EL (cell line): Measurements from ENCODE around the gene TNFRSF25.
"Not testable (repeated sequence)": the region's sequence is repeated elsewhere in the genome, so short reads cannot be mapped to it uniquely, and the experiment has no call there.

Experiments used
- DNase-seq: peaks from one replicate; pipeline ENCODE4 v3.0.0-alpha.2; 2016

Gene TNFRSF25

DNA sequence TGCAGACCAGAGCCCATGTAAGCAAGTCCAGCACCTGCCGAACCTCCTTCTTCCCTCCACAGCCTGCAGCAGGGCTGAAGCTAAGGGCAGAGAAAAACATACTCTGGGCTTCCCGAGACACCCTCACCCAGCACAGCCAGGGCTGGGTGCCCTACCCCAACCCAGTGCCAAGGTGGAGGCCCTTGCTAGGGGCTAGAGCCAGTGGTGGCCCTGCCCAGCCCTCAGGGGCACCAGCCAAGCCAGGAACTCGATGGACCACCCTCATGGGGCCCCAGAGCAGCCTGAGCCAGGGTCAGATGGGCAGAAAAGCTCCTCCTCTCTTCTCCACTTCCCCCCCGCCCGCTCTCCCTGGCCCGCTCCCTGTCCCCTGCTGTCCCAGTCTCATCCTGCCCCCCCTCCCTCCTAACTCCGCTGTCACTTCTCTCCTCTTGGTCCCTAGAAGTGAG lies 15.9 kb downstream of the TNFRSF25 start:
- DNase-seq: no peak

GRCh38 chr1:6448749-6449631 lies 17.0 kb downstream of the TNFRSF25 start:
- DNase-seq: peak; percentile 37

DNA sequence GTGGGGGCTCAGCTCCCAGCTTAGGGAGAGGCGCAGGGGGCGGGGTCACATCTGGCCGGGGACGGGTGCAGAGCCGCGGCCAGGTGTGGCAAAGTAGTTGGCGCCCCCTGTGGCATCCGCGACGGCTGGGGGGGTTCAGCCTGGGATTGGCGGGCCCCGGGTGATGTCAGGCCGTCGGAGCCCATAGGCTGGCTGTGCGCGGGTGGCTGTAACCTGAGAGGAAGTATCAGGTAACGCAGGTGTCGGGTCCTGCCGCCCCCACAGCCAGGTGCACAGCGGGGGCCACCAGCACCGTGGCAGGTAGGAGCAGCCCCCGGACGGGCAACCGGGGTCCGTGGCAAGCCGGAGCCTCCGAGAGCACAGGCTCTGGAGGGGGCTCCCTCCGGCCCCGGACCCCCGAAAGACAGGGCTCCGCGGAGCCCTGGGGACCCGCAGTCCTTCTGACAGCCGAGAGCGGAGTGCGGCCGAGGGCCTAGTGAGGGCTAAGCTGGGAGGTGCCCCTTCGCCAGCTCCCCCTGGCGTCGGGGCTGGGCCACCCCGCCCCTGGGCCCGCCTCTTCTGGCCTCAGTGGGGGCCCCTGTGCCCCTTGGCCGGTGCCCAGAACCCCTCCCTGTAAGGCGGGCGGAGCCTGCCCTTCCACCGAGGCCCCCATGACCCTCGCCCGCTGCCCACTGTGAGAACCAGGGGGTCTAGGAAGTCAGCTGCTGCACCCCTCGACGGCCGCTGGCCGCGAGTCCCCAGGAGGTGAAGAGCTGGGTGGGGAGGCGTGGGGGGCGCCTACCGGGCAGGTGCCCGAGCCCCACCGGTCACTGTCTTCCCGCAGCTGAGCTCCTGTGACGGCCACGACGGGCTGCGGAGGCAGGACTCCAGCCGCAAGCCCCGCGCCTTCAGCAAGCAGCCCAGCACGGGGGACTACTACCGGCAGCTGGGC lies 17.9 kb downstream of the TNFRSF25 start:
- no peak for DNase-seq

DNA sequence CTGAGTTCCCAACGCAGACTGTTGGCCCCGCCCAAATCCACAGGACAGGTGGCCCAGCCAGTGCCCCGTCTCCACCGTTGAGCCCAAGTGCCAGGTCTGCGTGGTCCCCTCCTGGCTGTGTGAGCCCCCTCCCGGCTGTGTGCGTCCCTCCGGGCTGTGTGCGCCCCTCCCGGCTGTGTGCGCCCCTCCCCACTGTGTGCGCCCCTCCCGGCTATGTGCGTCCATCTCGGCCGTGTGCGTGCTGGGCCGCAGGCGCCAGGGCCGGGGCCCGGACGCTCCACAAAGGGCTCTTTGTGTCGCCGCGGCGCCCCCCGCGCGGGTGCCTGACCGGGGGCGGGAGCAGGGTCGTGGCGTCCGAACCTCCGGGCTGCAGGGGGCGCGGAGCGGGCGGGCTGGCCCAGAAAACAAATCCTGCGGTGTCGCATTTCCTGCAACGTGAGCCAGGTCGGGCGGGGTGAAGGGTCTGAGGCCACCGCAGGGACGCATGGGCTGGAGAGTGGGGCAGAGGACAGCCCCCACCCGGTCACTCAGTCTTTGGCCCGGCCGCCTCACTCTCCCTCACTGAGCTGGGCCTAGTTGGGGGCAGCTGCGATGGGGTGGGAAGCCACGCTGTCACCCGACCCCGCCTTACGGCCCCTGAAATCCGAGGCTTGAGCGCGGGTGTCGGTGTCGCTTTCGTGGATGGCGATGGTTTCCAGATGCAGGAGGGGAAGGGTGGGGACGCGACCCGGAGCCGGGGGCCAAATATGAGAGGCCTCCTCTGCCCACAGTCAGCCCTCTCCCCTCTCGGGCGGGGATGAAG lies 18.8 kb downstream of the TNFRSF25 start:
- no peak for DNase-seq

DNA sequence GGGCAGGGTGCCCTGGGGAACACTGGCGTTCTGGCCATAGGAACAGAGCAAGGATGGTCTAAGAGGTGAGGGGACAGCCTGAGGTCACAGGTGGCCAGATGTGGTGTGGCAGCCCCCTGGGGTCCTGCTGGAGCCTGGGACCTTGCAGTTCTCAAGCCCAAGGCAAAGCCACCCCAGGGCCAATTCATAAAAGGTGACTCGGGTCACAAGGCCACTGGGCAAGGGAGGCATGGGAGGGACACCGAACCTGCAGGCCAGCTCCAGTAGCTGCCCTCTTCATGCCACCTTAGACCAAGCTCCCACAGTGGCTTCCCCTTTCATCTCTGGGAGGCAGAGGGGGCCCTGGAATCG lies 19.3 kb downstream of the TNFRSF25 start:
- DNase-seq: no peak

- not testable (repeated sequence) for DNase-seq
Observed at GRCh38 chr1:6445929-6446328, 20.0 kb downstream of the TNFRSF25 start.

DNA sequence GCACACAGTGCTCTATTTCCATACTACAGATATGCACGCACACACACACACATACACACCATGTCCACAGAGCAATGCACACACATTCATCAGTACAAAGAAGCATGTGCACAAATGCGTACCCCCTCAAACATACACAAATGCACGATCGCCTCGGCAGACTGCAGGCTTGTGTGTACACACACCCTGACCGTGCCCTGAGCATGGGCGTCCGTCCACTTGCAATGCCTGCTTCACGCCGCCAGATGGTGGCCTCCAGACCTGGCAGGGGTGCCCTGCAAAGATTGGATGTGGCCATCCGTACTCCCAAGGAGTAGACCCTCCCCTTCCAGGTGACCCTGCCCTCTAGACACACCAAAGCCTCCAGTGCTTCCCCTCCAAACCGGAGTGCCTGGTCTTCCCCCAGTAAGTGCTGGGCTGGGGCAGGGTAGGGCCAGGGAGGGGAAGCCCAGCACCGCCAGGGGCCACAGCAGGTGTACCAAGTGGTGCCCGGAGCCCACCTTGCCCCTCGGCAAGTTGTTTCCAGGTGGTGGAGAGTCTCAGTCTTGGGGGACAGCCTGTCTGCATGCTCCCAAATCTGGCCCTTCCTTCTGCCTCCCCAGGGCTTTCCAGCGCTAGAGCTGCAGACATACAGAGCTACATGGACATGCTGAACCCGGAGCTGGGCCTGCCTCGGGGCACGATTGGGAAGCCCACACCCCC lies 20.8 kb downstream of the TNFRSF25 start:
- DNase-seq: peak; percentile 51

- DNase-seq: no peak
Observed at GRCh38 chr1:6444377-6444776, 21.6 kb downstream of the TNFRSF25 start.

- no peak for DNase-seq
Observed at GRCh38 chr1:6443339-6444115, 22.4 kb downstream of the TNFRSF25 start.

DNA sequence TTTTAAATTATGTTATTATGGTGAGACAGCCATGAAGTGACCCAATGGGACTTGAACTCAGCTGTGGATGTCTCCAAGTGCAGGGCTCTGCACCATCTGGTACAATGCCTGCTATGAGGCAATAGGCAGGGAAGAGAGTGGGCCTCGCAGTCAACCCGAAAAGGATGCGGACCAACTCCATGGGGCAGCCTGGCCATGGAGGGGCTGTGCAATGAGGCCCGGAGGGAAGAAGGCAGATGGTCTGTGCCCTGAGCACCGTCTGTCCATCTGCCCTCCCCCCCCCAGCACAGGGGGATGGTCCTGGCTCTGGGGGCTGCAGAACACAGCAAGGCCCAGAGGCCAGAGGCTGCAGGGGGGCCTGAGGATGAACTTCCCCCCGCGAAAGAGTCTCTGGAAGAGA lies 24.4 kb downstream of the TNFRSF25 start:
- DNase-seq: no peak

DNA sequence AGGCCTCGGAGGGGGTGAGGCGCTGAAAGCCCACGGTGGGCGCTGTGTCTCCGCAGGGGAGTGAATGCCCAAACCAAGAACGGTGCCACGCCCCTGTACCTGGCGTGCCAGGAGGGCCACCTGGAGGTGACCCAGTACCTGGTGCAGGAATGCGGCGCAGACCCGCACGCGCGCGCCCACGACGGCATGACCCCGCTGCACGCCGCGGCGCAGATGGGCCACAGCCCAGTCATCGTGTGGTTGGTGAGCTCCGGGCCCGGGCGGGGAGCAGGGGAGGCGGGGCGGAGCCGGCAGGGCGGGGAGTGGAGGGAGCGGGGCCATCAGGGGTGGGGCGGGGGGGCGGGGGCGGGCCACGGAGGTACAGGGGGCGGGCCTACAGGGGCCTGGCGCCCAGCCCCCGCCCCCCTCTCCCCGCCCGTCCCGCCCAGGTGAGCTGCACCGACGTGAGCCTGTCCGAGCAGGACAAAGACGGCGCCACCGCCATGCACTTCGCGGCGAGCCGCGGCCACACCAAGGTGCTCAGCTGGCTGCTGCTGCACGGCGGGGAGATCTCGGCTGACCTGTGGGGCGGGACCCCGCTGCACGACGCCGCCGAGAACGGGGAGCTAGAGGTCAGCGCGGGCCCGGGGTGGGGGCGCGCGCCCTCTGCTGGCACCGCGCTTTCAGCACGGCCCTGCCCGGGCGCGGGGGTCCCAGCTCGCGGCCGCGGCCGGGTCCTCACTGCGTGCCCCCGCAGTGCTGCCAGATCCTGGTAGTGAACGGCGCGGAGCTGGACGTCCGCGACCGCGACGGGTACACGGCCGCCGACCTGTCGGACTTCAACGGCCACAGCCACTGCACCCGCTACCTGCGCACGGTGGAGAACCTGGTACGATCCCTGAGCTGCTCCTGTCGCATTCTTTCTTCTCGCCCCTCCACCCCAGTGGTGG lies 25.5 kb downstream of the TNFRSF25 start:
- DNase-seq: peak; percentile 49

DNA sequence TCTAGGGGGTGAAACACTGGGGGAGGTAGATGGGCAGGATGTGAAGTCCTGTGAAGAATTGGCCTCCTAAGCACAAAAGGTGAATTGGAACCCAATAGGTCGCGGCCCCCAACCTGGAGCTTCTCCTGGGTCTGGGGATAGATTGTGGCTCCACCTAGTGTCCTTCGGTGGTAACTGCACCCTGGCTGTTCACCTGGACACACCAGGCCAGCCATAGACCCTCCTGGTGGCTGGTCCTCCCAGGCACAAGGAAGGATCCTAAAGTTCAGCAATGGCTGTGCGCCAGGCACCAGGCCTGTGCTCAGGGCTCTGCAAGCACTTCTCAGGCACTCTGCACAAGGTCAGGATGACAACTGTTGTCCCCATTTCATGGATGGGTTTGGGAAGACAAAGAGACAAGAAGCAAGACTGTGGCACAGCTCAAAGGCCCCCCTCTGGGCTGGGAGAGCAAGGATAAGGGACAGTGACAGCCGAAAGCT lies 27.9 kb downstream of the TNFRSF25 start:
- DNase-seq: peak; percentile 57

DNA sequence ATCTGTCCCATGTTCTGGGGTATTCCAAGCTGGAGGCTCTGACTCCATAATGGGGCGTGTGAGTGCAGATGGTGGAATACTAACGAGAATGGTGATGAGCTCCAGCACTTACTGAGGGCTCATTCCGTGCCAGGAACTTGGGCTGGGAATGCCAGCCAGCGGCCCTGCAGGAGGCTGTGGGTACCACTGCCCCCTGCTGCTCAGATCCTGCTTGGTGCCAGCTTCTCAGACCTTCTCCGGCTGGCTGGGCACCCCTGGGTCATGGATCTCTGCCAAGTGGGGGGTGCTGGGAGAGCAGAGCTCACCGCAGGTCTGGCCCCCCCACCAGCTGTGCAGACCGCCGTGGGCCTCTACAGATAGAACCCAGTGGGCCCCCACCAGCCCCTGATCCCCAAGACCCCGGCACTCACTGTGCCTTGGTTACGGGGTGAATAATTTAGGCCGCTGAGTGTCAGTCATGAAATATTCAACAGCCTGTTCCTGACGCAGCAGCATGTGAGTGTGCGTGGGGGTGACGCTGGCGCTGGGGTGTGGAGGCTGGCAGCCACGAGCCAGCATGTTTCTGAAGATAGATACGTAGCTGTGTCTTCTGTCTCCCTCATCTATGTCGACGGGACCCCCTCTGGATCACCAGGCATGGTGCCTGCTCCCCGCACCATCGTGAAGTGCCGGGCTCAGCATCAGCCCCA lies 28.8 kb downstream of the TNFRSF25 start:
- not testable (repeated sequence) for DNase-seq

DNA sequence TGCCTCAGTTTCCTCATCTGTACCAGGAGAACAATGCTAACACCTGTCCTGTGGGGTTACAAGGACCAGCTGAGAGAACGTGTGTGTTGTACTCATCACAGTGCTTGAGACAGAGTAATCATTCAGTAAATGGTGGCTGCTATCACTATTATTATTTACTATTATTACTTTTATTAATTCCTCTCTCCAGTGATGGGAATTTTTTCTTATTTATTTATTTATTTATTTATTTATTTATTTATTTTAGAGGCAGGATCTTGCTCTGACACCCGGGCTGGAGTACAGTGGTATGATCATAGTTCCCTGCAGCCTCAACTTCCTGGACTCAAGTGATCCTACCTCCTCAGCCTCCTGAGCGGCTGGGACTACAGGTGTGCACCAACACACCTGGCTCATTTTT lies 29.7 kb downstream of the TNFRSF25 start:
- DNase-seq: not testable (repeated sequence)

GRCh38 chr1:6435547-6435946 lies 30.4 kb downstream of the TNFRSF25 start:
- DNase-seq: no peak

GRCh38 chr1:6435129-6435528 lies 30.8 kb downstream of the TNFRSF25 start:
- no peak for DNase-seq

GRCh38 chr1:6434186-6434585 lies 31.8 kb downstream of the TNFRSF25 start:
- no peak for DNase-seq

DNA sequence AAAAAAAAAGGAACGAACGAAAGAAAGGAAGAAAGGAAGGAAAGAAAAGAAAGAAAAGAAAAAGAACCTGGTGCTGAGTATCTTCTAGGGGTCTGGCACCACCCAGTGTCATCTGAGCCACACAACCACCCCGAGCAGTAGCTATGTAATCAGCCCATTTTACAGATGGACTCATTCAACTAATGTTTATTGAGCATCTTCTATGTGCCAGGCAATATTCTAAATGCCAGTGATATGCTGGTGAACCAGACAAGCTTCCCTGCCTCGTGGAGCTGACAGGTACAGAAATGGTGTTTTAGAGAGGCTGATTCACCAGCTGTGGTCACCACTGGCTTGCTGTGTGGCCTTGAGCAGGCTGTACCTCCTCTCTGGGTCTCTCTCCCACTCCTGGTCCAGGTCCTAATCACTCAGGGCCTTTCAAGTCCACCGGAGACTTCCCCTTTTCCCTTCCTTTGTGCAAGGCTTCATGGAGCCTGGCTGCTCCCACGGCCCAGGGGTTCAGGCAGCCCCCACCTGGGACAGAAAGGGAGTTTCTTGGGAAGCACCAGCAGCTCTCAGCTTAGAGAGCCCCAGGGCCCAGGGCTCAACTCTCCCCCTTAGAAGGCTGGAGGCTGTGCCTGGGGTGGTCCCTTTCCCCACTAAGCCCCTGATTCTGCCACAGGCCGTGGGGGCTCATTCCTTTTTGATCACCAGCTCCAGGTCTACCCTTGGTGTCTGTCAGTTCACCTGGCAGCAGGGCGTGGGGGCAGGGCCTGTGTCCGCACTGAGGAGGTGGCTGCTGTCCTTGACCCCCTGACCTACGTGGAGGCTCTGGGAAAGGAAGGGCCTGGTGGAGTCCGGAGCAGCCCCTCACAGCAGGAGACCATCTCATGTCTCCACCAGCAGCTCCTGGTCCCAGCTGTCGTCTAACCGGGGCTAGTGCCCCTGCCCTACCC lies 34.1 kb downstream of the TNFRSF25 start:
- not testable (repeated sequence) for DNase-seq
